Activated naive CD8-positive, alpha-beta T cell treated with anti-CD3 and anti-CD28 coated beads, Interleukin-2, amount 50 U/mL, for 24 hours (primary cell): ENCODE data around the gene CHRDL1.
"Not testable (repeated sequence)": the region's sequence is repeated elsewhere in the genome, so short reads cannot be mapped to it uniquely, and the experiment has no call there.

Experiments
- ATAC-seq: fragments of 150-1000 bp; cut with Tn5 transposase; one replicate; pipeline ENCODE4 v1.10.0; 2021
- DNase-seq: peaks from one replicate; pipeline ENCODE4 v3.0.0; 2021
- H3K27ac Mint-ChIP-seq: one replicate; pipeline ENCODE4 v1.8.0; 2021; ENCODE audit warnings: mild to moderate bottlenecking, mixed read lengths
- H3K27me3 Mint-ChIP-seq: one replicate; pipeline ENCODE4 v1.8.0; 2021; ENCODE audit warnings: mixed read lengths
- H3K36me3 Mint-ChIP-seq: one replicate; pipeline ENCODE4 v1.8.0; 2021; ENCODE audit warnings: low read depth, mixed read lengths
- H3K4me1 Mint-ChIP-seq: one replicate; pipeline ENCODE4 v1.8.0; 2021; ENCODE audit warnings: mixed read lengths
- H3K4me3 Mint-ChIP-seq: one replicate; pipeline ENCODE4 v1.8.0; 2021; ENCODE audit warnings: mild to moderate bottlenecking, moderate library complexity, mixed read lengths
- H3K9me3 Mint-ChIP-seq: one replicate; pipeline ENCODE4 v1.8.0; 2021; ENCODE audit warnings: mixed read lengths

Gene CHRDL1

DNA sequence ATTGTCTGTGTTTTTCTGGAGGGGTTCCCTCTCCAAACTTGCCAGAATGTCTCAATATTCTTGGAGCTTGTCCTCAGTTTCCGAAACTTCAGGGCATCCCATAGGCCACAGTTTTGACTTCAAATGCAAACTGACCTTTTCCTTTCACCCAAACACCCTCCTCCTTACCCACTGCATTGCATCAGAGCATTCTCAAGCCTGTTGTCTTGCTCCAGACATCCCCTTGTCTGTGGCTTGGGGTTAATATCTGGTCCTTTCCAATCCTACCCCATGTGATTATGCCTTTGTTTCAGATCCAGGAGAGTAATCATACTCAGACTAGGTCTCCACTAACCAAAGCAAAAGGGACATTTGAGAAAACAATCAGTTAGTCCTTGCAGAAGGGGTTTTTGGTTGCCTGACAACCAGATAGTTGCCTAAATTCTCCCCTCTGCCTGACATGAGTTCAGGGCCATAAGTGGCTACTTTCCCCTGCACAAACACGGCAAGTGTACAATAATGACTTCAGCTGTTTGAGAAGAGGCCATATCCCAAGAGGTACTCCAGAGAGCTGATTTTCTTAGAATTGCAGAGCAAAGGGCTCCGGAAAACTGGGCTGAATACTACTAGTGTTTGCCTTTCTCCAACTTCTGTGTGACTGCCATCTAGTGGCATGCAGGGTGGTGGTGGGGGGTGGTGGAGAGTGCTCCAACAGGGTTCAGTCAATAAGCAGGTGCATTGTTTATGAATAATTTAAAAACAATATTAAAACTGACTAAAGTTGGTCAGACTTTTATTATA lies 130.2 kb downstream of the CHRDL1 start:
- no peak overlapping the region for H3K27ac Mint-ChIP-seq
- no peak for ATAC-seq
- no peaks in the 10 kb centered on the region for H3K36me3 Mint-ChIP-seq
- H3K27me3 Mint-ChIP-seq, result no peaks in the 10 kb centered on the region
- peak; percentile 9 for DNase-seq
- H3K4me3 Mint-ChIP-seq, result no peak overlapping the region
- no peaks in the 10 kb centered on the region for H3K4me1 Mint-ChIP-seq
- no peaks in the 10 kb centered on the region for H3K9me3 Mint-ChIP-seq

DNA sequence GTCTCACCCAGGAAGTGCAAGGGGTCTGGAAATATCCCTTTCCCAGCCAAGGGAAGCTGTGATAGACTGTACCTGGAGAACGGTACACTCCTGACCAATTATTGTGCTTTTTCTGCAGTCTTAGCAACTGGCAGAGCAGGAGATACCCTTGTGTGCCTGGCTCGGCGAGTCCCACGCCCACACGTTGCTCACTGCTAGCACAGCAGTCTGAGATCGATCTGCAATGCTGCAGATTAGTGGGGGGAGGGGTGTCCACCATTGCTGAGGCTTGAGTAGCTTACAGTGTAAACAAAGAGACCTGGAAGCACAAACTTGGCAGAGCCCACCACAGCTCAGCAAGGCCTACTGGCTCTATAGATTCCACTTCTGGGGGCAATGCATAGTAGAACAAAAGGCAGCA lies 138.5 kb downstream of the CHRDL1 start:
- ATAC-seq (no peak), DNase-seq (no peak)
- Mint-ChIP-seq H3K36me3 (no peaks in the 10 kb centered on the region), H3K27ac (no peak overlapping the region), H3K4me1 (no peaks in the 10 kb centered on the region), H3K9me3 (no peaks in the 10 kb centered on the region), H3K27me3 (no peaks in the 10 kb centered on the region), H3K4me3 (no peak overlapping the region)

DNA sequence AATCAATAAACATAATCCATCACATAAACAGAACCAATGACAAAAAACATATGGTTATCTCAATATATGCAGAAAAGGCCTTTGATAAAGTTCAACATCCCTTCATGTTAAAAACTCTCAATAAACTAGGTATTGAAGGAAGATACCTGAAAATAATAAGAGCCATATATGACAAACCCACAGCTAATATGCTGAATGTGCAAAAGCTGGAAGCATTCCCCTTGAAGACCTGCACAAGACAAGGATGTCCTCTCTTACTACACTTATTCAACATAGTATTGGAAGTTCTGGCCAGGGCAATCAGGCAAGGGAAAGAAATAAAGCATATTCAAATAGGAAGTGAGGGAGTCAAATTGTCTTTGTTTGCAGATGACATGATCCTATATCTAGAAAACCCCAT lies 141.3 kb downstream of the CHRDL1 start:
- not testable (repeated sequence) for ATAC-seq

GRCh38 chrX:110646386-110646785 lies 149.2 kb downstream of the CHRDL1 start:
- Mint-ChIP-seq H3K4me1 (no peaks in the 10 kb centered on the region), H3K4me3 (no peak overlapping the region), H3K9me3 (no peaks in the 10 kb centered on the region), H3K36me3 (no peaks in the 10 kb centered on the region), H3K27ac (no peak overlapping the region), H3K27me3 (no peaks in the 10 kb centered on the region)
- no peak for DNase-seq
- ATAC-seq, result no peak

More for the DNA sequence above, 141.3 kb downstream of the CHRDL1 start:
- H3K4me1 Mint-ChIP-seq, H3K27ac Mint-ChIP-seq, H3K27me3 Mint-ChIP-seq, DNase-seq, H3K9me3 Mint-ChIP-seq, H3K4me3 Mint-ChIP-seq, H3K36me3 Mint-ChIP-seq: not testable (repeated sequence)
